Endothelial cell of umbilical vein (primary cell): ENCODE data around the gene DNAJC16.
"Not testable (repeated sequence)": the region's sequence is repeated elsewhere in the genome, so short reads cannot be mapped to it uniquely, and the experiment has no call there.

Source experiments
- CTCF ChIP-seq, 2 donors: IDR thresholded peaks; 1 replicate in 1 of 2; 2 replicates in 1 of 2; pipeline ENCODE4 v1.5.1; 2011; ENCODE audit warnings: low read length in 2 of 2, mild to moderate bottlenecking in 2 of 2, moderate library complexity in 2 of 2, control low read depth in 1 of 2, inconsistent platforms in 1 of 2, low read depth in 1 of 2; ENCODE audit not compliant: insufficient read depth in 1 of 2; ENCODE audit errors: extremely low read depth in 1 of 2
- EZH2 ChIP-seq: IDR thresholded peaks from 2 replicates; pipeline ENCODE4 v1.6.1; 2012; ENCODE audit warnings: borderline replicate concordance, low read depth, mild to moderate bottlenecking, moderate library complexity, low read length, inconsistent platforms; ENCODE audit not compliant: severe bottlenecking
- FOS ChIP-seq: IDR thresholded peaks from 2 replicates; pipeline ENCODE4 v1.6.1; 2011; ENCODE audit warnings: mild to moderate bottlenecking, low read length, moderate library complexity, borderline replicate concordance; ENCODE audit not compliant: insufficient read depth
- GATA2 ChIP-seq: IDR thresholded peaks from 2 replicates; pipeline ENCODE4 v1.7.0; 2011; ENCODE audit warnings: low read depth, mild to moderate bottlenecking, moderate library complexity, mixed read lengths, low read length; ENCODE audit not compliant: insufficient read length, insufficient read depth
- JUN ChIP-seq: IDR thresholded peaks from 2 replicates; pipeline ENCODE4 v1.6.1; 2011; ENCODE audit warnings: borderline replicate concordance, low read depth; ENCODE audit not compliant: insufficient read length, insufficient read depth
- POLR2A ChIP-seq: IDR thresholded peaks from 2 replicates; pipeline ENCODE4 v1.6.1; 2012; ENCODE audit warnings: low read depth, mild to moderate bottlenecking, control low read depth, low read length
- POLR2AphosphoS5 ChIP-seq: IDR thresholded peaks from 2 replicates; pipeline ENCODE4 v1.6.1; 2012; ENCODE audit warnings: low read depth, mild to moderate bottlenecking, control low read depth, low read length, moderate library complexity; ENCODE audit not compliant: insufficient read depth

GRCh38 chr1:15484443-15484842 is 42.2 kb upstream of the DNAJC16 start:
- not testable (repeated sequence) for TF ChIP-seq POLR2A; CTCF (IDR thresholded peaks at IDR 0.05; ENCODE audit: extremely low read depth in 1 of 2, insufficient read depth in 1 of 2, low read depth in 1 of 2, low read length in 2 of 2); JUN; EZH2; POLR2AphosphoS5; FOS; GATA2
